Measurements from ENCODE around the gene CYP2C19.

DNA sequence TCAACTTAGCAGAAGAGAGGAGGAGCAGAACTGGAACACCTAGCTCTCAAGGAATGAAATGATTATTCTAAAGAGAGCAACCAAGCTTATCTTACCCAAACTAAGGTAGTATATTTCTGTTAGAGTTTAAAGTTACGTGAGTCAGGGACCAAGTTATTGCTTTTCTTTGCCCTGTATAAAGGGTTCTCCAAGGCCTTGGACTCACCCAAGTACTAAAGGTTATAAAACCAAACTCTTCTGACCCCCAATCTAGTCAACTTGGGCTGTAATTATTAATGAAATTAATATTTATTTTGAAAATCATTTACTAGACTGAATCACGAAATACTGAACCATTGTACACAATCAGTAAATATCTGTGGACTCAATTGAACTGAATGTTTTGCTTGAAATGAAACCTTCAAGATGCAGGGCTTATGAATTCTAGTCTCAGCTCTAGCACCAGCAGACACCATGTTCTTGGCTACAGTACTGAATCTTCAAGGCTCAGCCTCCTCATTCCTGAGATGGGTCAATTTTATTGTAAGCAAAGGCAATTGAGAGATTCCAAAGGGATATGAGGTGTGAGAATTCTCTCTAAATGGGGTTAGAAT lies 1.8 kb upstream of the CYP2C19 start:
- TF ChIP-seq, protein P1, sequence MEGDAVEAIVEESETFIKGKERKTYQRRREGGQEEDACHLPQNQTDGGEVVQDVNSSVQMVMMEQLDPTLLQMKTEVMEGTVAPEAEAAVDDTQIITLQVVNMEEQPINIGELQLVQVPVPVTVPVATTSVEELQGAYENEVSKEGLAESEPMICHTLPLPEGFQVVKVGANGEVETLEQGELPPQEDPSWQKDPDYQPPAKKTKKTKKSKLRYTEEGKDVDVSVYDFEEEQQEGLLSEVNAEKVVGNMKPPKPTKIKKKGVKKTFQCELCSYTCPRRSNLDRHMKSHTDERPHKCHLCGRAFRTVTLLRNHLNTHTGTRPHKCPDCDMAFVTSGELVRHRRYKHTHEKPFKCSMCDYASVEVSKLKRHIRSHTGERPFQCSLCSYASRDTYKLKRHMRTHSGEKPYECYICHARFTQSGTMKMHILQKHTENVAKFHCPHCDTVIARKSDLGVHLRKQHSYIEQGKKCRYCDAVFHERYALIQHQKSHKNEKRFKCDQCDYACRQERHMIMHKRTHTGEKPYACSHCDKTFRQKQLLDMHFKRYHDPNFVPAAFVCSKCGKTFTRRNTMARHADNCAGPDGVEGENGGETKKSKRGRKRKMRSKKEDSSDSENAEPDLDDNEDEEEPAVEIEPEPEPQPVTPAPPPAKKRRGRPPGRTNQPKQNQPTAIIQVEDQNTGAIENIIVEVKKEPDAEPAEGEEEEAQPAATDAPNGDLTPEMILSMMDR (IDR thresholded peaks at IDR 0.05; ENCODE audit: low read length), result no peak
- TF ChIP-seq EZH2phosphoT487 (IDR thresholded peaks at IDR 0.05; ENCODE audit: low read length), result no peak
- TF ChIP-seq EZH2 (optimal IDR thresholded peaks at IDR 0.05; ENCODE audit: low read depth, low read length), result no peak

Data from MM.1S (cell line).